ENCODE results near the gene C4orf50.

- TF ChIP-seq CTCF (IDR thresholded peaks at IDR 0.05) (no peak), POLR2A (IDR thresholded peaks at IDR 0.05) (no peak)
Observed at GRCh38 chr4:6029254-6029653, 11.0 kb upstream of the C4orf50 start.
